MM.1S (cell line): ENCODE measurements around the gene KLK2.

Source experiments
- DNase-seq: peaks from one replicate; pipeline ENCODE4 v3.0.0-alpha.2; 2015
- H2AFZ ChIP-seq: fragments of 300-600 bp; sonication (generic); 2 replicates; pipeline ENCODE4 v1.6.0; 2016; ENCODE audit warnings: antibody characterized with exemption, low read length
- H3F3A ChIP-seq: fragments of 300-600 bp; sonication (generic); 2 replicates; pipeline ENCODE4 v1.6.1; 2016; ENCODE audit warnings: mild to moderate bottlenecking, antibody characterized with exemption, low read length, moderate library complexity, mixed read lengths; ENCODE audit not compliant: insufficient read depth
- H3K27ac ChIP-seq: fragments of 300-600 bp; sonication (generic); 2 replicates; pipeline ENCODE4 v1.5.1; 2016; ENCODE audit warnings: mild to moderate bottlenecking, low read length
- H3K27me3 ChIP-seq: fragments of 300-600 bp; sonication (generic); replicated peaks from 2 replicates; pipeline ENCODE4 v1.6.0; 2016; ENCODE audit warnings: low read length; ENCODE audit not compliant: insufficient read depth
- H3K36me3 ChIP-seq: fragments of 300-600 bp; sonication (generic); replicated peaks from 2 replicates; pipeline ENCODE4 v1.6.1; 2016; ENCODE audit warnings: mild to moderate bottlenecking, low read length, mixed read lengths; ENCODE audit not compliant: insufficient read depth
- H3K4me1 ChIP-seq: fragments of 300-600 bp; sonication (generic); 2 replicates; pipeline ENCODE4 v1.6.1; 2016; ENCODE audit warnings: low read length, mixed read lengths
- H3K4me2 ChIP-seq: fragments of 300-600 bp; sonication (generic); 2 replicates; pipeline ENCODE4 v1.6.0; 2016; ENCODE audit warnings: low read depth, low read length
- H3K4me3 ChIP-seq: fragments of 300-600 bp; sonication (generic); 2 replicates; pipeline ENCODE4 v1.5.1; 2016; ENCODE audit warnings: low read length, mixed read lengths
- H3K79me2 ChIP-seq: fragments of 300-600 bp; sonication (generic); 2 replicates; pipeline ENCODE4 v1.6.1; 2016; ENCODE audit warnings: mixed run types, low read length, mixed read lengths
- H3K9ac ChIP-seq: fragments of 300-600 bp; sonication (generic); 2 replicates; pipeline ENCODE4 v1.6.1; 2016; ENCODE audit warnings: low read length, mixed read lengths
- H3K9me2 ChIP-seq: fragments of 300-600 bp; sonication (generic); replicated peaks from 2 replicates; pipeline ENCODE4 v1.6.1; 2016; ENCODE audit warnings: mild to moderate bottlenecking, low read length, mixed read lengths; ENCODE audit not compliant: insufficient read depth
- H3K9me3 ChIP-seq: fragments of 300-600 bp; sonication (generic); replicated peaks from 2 replicates; pipeline ENCODE4 v1.6.1; 2016; ENCODE audit warnings: mild to moderate bottlenecking, low read length, mixed read lengths; ENCODE audit not compliant: insufficient read depth
- H4K20me1 ChIP-seq: fragments of 300-600 bp; sonication (generic); 2 replicates; pipeline ENCODE4 v1.6.1; 2016; ENCODE audit warnings: mild to moderate bottlenecking, low read length, moderate library complexity, mixed read lengths; ENCODE audit not compliant: insufficient read depth
- CTCF ChIP-seq: fragments of 300-600 bp; sonication (generic); IDR thresholded peaks from 2 replicates; pipeline ENCODE4 v1.5.1; 2016; ENCODE audit warnings: antibody characterized with exemption, low read length, mixed read lengths
- EZH2 ChIP-seq: fragments of 300-600 bp; sonication (generic); optimal IDR thresholded peaks from 2 replicates; pipeline ENCODE3; 2017; ENCODE audit warnings: low read depth, mild to moderate bottlenecking, antibody characterized with exemption, low read length, mixed read lengths
- EZH2phosphoT487 ChIP-seq: fragments of 300-600 bp; sonication (generic); IDR thresholded peaks from 2 replicates; pipeline ENCODE4 v1.6.1; 2018; ENCODE audit warnings: antibody characterized with exemption, low read length

The KLK2 gene

GRCh38 chr19:50906217-50906616 lies 33.0 kb downstream of the KLK2 start:
- H3K27me3 ChIP-seq: peaks cover 61% of the 10 kb centered on the region
- H3K36me3 ChIP-seq: no peaks in the 10 kb centered on the region
- no peak overlapping the region for H3K4me3 ChIP-seq
- H3K9me3 ChIP-seq: no peaks in the 10 kb centered on the region
- H3F3A ChIP-seq: no peaks in the 10 kb centered on the region
- TF ChIP-seq CTCF (peak; percentile 39), EZH2 (no peak), EZH2phosphoT487 (no peak)
- DNase-seq: no peak
- H2AFZ ChIP-seq: no peak overlapping the region
- no peak overlapping the region for H3K4me2 ChIP-seq
- no peaks in the 10 kb centered on the region for H4K20me1 ChIP-seq
- H3K79me2 ChIP-seq: no peaks in the 10 kb centered on the region
- no peak overlapping the region for H3K27ac ChIP-seq
- no peaks in the 10 kb centered on the region for H3K4me1 ChIP-seq
- no peaks in the 10 kb centered on the region for H3K9me2 ChIP-seq
- H3K9ac ChIP-seq: no peak overlapping the region

- Histone ChIP-seq H4K20me1 (no peaks in the 10 kb centered on the region), H3K4me3 (no peak overlapping the region), H3K9ac (no peak overlapping the region), H3K4me1 (no peaks in the 10 kb centered on the region), H3K36me3 (no peaks in the 10 kb centered on the region), H2AFZ (no peak overlapping the region), H3K4me2 (no peak overlapping the region), H3K79me2 (no peaks in the 10 kb centered on the region), H3K9me3 (no peaks in the 10 kb centered on the region), H3F3A (no peaks in the 10 kb centered on the region), H3K27ac (no peak overlapping the region), H3K9me2 (no peaks in the 10 kb centered on the region), H3K27me3 (peaks cover 67% of the 10 kb centered on the region)
- no peak for DNase-seq
- no peak for TF ChIP-seq EZH2
- no peak for TF ChIP-seq CTCF
- TF ChIP-seq EZH2phosphoT487: no peak
These were observed 35.1 kb downstream of the KLK2 start for GRCh38 chr19:50908336-50908735.

- no peak for DNase-seq
These were observed 36.2 kb downstream of the KLK2 start for GRCh38 chr19:50909240-50910070.

More at GRCh38 chr19:50909240-50910070, 36.2 kb downstream of the KLK2 start:
- Histone ChIP-seq H3F3A (no peaks in the 10 kb centered on the region), H2AFZ (no peak overlapping the region), H3K9me3 (no peaks in the 10 kb centered on the region), H3K27me3 (peaks cover 67% of the 10 kb centered on the region), H3K4me2 (no peak overlapping the region), H3K27ac (no peak overlapping the region), H3K79me2 (no peaks in the 10 kb centered on the region), H3K36me3 (no peaks in the 10 kb centered on the region), H4K20me1 (no peaks in the 10 kb centered on the region), H3K4me3 (no peak overlapping the region), H3K9ac (no peak overlapping the region), H3K4me1 (no peaks in the 10 kb centered on the region), H3K9me2 (no peaks in the 10 kb centered on the region)
- TF ChIP-seq EZH2: no peak
- no peak for TF ChIP-seq CTCF
- no peak for TF ChIP-seq EZH2phosphoT487
